ENCODE measurements around the gene IDH3A.

- no peak for TF ChIP-seq CTCF (IDR thresholded peaks at IDR 0.05; ENCODE audit: low read depth, low read length)
- no peak for TF ChIP-seq POLR2A (IDR thresholded peaks at IDR 0.05; ENCODE audit: extremely low read depth, insufficient read length)
Measured at GRCh38 chr15:78104119-78104479, 45.1 kb upstream of the IDH3A start.

Measured in NB4 (cell line).